ENCODE data around the gene ADIPOR2. TPM values are rescaled to one million over a fixed set of nuclear protein-coding genes. Genes with fewer than 3 reads are reported as not detected.

ADIPOR2 gene
- total and polyA plus RNA-seq, 10 of the 15 experiments (the other 5 are each of a cell fraction or from before 2014, with no cell fraction given), result 8.6 to 65.0 (median 38.0) TPM

GRCh38 chr12:1826401-1826800 lies 135.5 kb downstream of the ADIPOR2 start:
- Histone ChIP-seq H3K4me3 (no peak overlapping the region), H3K4me2 (ENCODE audit: control insufficient read depth, insufficient read depth) (no peak overlapping the region), H3K27me3 (replicated peaks in 1 of 2; ENCODE audit: control insufficient read depth in 2 of 2, insufficient read depth in 2 of 2, low read length in 1 of 2) (peaks cover 2 to 5% of the 10 kb centered on the region in 2 experiments; a peak in 3 of 4 replicates), H2AFZ (ENCODE audit: control insufficient read depth, low read depth, low read length) (no peak overlapping the region), H4K20me1 (ENCODE audit: control insufficient read depth, insufficient read depth) (no peaks in the 10 kb centered on the region), H3K36me3 (ENCODE audit: control insufficient read depth in 2 of 2, insufficient read depth in 2 of 2, low read length in 1 of 2) (no peaks in the 10 kb centered on the region), H3K79me2 (ENCODE audit: control insufficient read depth, insufficient read depth, low read length) (no peaks in the 10 kb centered on the region), H3K27ac (ENCODE audit: control insufficient read depth, insufficient read depth) (no peak overlapping the region), H3K4me1 (ENCODE audit: control insufficient read depth, insufficient read depth, low read length) (no peaks in the 10 kb centered on the region), H3K9me3 (replicated peaks; ENCODE audit: control insufficient read depth, insufficient read depth, low read length) (no peaks in the 10 kb centered on the region), H3K9ac (ENCODE audit: control insufficient read depth, insufficient read depth, low read length) (no peak overlapping the region)
- FAIRE-seq (no peak), DNase-seq (ENCODE audit: low read depth, low spot score) (no peak), ATAC-seq (no peak)
- ChIA-PET POLR2A (no interaction called here), SMC1A (ENCODE audit: uncharacterized antibody, unreplicated experiment) (no interaction called here), CTCF (no interaction called here), RAD21 (ENCODE audit: unreplicated experiment) (no interaction called here)
- TF ChIP-seq RBBP5 (conservative IDR thresholded peaks at IDR 0.05), result no peak
- TF ChIP-seq PAX8 (IDR thresholded peaks at IDR 0.05), result no peak
- TF ChIP-seq WRNIP1 (IDR thresholded peaks at IDR 0.05; ENCODE audit: borderline replicate concordance, low read depth, low read length), result no peak
- no peak for TF ChIP-seq ETV6 (conservative IDR thresholded peaks at IDR 0.05 in 1 of 2, IDR thresholded peaks at IDR 0.05 in 1 of 2; ENCODE audit: borderline replicate concordance in 1 of 2, low read depth in 1 of 2)
- no peak for TF ChIP-seq NFYA (IDR thresholded peaks at IDR 0.05; ENCODE audit: borderline replicate concordance, low read depth, low read length)
- no peak for TF ChIP-seq SUPT20H (IDR thresholded peaks at IDR 0.05; ENCODE audit: borderline replicate concordance, control insufficient read depth, low read depth, low read length)
- no peak for TF ChIP-seq IKZF1 (conservative IDR thresholded peaks at IDR 0.05)
- no peak for TF ChIP-seq EP300 (IDR thresholded peaks at IDR 0.05; ENCODE audit: borderline replicate concordance in 1 of 2, control insufficient read depth in 1 of 2, low read depth in 2 of 2, low read length in 2 of 2)
- TF ChIP-seq CBFB (IDR thresholded peaks at IDR 0.05; ENCODE audit: low read depth), result no peak
- TF ChIP-seq IRF5 (IDR thresholded peaks at IDR 0.05; ENCODE audit: borderline replicate concordance), result no peak
- TF ChIP-seq HDGF (IDR thresholded peaks at IDR 0.05), result no peak
- no peak for TF ChIP-seq TAF1 (IDR thresholded peaks at IDR 0.05; ENCODE audit: borderline replicate concordance, low read depth, low read length)
- no peak for TF ChIP-seq FOXK2 (IDR thresholded peaks at IDR 0.05)
- no peak for TF ChIP-seq MYC (IDR thresholded peaks at IDR 0.05; ENCODE audit: insufficient read depth, insufficient read length, insufficient replicate concordance, low read length, severe bottlenecking)
- intact Hi-C loops (cut with micrococcal nuclease; ENCODE audit: unreplicated experiment) (no loop called here), in situ Hi-C loops (cut with MboI) (no loop called here)
- no TSS peak for BruUV-seq (replicated peaks)
- WGBS (ENCODE audit: insufficient coverage, insufficient replicate concordance, low lambda C conversion rate, missing lambda C conversion rate), result 44% methylated on average over 15 of the region's 15 CpGs

Data from GM12878 (cell line).